ENCODE data around the gene GRIK2. TPM values are rescaled to one million over a fixed set of nuclear protein-coding genes. Genes with fewer than 3 reads are reported as not detected.

Gene GRIK2
- total RNA-seq, 1 donor from 2014 or later, result 95.5 TPM

- no peaks in the 10 kb centered on the region for H3K9me3 Mint-ChIP-seq (ENCODE audit: unreplicated experiment)
- no peak for DNase-seq
Measured at GRCh38 chr6:101830501-101831031, 437.1 kb downstream of the GRIK2 start.

GRCh38 chr6:101832371-101832770, 438.9 kb downstream of the GRIK2 start:
- Mint-ChIP-seq H3K36me3 (ENCODE audit: unreplicated experiment) (peaks cover 19% of the 10 kb centered on the region), H3K27ac (ENCODE audit: unreplicated experiment) (no peak overlapping the region), H3K9me3 (ENCODE audit: unreplicated experiment) (no peaks in the 10 kb centered on the region), H3K4me1 (ENCODE audit: low read depth, unreplicated experiment) (peaks cover 2% of the 10 kb centered on the region), H3K4me3 (ENCODE audit: unreplicated experiment) (no peak overlapping the region), H3K27me3 (ENCODE audit: unreplicated experiment) (no peaks in the 10 kb centered on the region)
- no peak for TF ChIP-seq CTCF (IDR thresholded peaks at IDR 0.05; ENCODE audit: partially characterized antibody, unreplicated experiment)
- DNase-seq, result no peak

More at GRCh38 chr6:101830501-101831031, 437.1 kb downstream of the GRIK2 start:
- peaks cover 19% of the 10 kb centered on the region for H3K36me3 Mint-ChIP-seq (ENCODE audit: unreplicated experiment)
- H3K4me3 Mint-ChIP-seq (ENCODE audit: unreplicated experiment), result no peak overlapping the region
- H3K27me3 Mint-ChIP-seq (ENCODE audit: unreplicated experiment), result no peaks in the 10 kb centered on the region
- H3K4me1 Mint-ChIP-seq (ENCODE audit: low read depth, unreplicated experiment), result peaks cover 2% of the 10 kb centered on the region
- no peak for TF ChIP-seq CTCF (IDR thresholded peaks at IDR 0.05; ENCODE audit: partially characterized antibody, unreplicated experiment)
- no peak overlapping the region for H3K27ac Mint-ChIP-seq (ENCODE audit: unreplicated experiment)

- H3K4me3 Mint-ChIP-seq (ENCODE audit: unreplicated experiment), result no peak overlapping the region
- H3K27ac Mint-ChIP-seq (ENCODE audit: unreplicated experiment), result no peak overlapping the region
- no peaks in the 10 kb centered on the region for H3K27me3 Mint-ChIP-seq (ENCODE audit: unreplicated experiment)
- TF ChIP-seq CTCF (IDR thresholded peaks at IDR 0.05; ENCODE audit: partially characterized antibody, unreplicated experiment), result no peak
- H3K4me1 Mint-ChIP-seq (ENCODE audit: low read depth, unreplicated experiment), result no peaks in the 10 kb centered on the region
- H3K36me3 Mint-ChIP-seq (ENCODE audit: unreplicated experiment), result no peaks in the 10 kb centered on the region
- DNase-seq, result no peak
- H3K9me3 Mint-ChIP-seq (ENCODE audit: unreplicated experiment), result no peaks in the 10 kb centered on the region
Measured at GRCh38 chr6:101840100-101840499, 446.6 kb downstream of the GRIK2 start.

GRCh38 chr6:101845172-101845571, 451.7 kb downstream of the GRIK2 start:
- Mint-ChIP-seq H3K9me3 (ENCODE audit: unreplicated experiment) (no peaks in the 10 kb centered on the region), H3K4me1 (ENCODE audit: low read depth, unreplicated experiment) (no peaks in the 10 kb centered on the region), H3K36me3 (ENCODE audit: unreplicated experiment) (no peaks in the 10 kb centered on the region), H3K4me3 (ENCODE audit: unreplicated experiment) (no peak overlapping the region), H3K27me3 (ENCODE audit: unreplicated experiment) (no peaks in the 10 kb centered on the region), H3K27ac (ENCODE audit: unreplicated experiment) (no peak overlapping the region)
- no peak for TF ChIP-seq CTCF (IDR thresholded peaks at IDR 0.05; ENCODE audit: partially characterized antibody, unreplicated experiment)
- no peak for DNase-seq

GRCh38 chr6:101845621-101846020, 452.1 kb downstream of the GRIK2 start:
- Mint-ChIP-seq H3K4me3 (ENCODE audit: unreplicated experiment) (no peak overlapping the region), H3K27ac (ENCODE audit: unreplicated experiment) (no peak overlapping the region), H3K27me3 (ENCODE audit: unreplicated experiment) (no peaks in the 10 kb centered on the region), H3K36me3 (ENCODE audit: unreplicated experiment) (no peaks in the 10 kb centered on the region), H3K4me1 (ENCODE audit: low read depth, unreplicated experiment) (no peaks in the 10 kb centered on the region), H3K9me3 (ENCODE audit: unreplicated experiment) (no peaks in the 10 kb centered on the region)
- TF ChIP-seq CTCF (IDR thresholded peaks at IDR 0.05; ENCODE audit: partially characterized antibody, unreplicated experiment), result no peak
- no peak for DNase-seq
